Measurements from ENCODE around the gene EP400.

The EP400 gene

GRCh38 chr12:132014915-132015280 lies 65.2 kb downstream of the EP400 start:
- FAIRE-seq: no peak
- DNase-seq (ENCODE audit: insufficient read length, low spot score): no peak

- FAIRE-seq (no peak), DNase-seq (ENCODE audit: insufficient read length, low spot score) (no peak)
Observed at GRCh38 chr12:132015686-132016430, 66.1 kb downstream of the EP400 start.

DNA sequence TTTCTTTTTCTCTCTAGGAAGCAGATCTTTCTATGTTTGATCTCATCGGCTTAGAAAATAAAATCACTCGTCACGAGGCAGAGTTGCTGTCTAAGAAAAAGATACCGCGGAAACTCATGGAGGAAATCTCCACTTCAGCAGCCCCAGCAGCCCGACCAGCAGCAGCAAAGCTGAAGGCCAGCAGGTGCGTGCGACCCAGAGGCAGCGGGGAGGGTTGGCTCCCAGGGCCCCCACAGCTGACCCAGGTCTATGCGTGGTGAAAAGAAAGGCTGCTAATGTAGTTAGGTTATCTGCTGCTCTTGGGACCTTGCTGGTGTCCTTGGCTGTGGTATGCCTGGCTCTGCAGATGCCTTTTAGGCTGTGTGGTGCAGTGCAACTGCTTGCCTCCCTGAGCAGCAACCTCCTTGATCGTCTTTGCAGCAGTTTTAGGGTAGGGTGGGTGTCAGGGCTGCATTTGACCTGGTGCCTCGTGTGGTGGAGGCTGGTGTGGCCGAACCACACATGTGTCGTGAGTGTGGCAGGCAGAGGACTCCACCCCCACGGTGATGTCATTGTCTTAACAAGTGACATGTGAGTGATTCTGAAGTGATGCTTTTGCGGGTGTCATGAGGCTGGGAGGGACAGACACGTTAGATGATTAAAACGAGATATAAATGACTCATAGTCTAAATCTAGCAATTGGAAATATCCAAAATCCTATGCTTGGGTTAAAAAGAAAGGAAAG lies 68.6 kb downstream of the EP400 start:
- no peak for DNase-seq (ENCODE audit: insufficient read length, low spot score)
- FAIRE-seq: no peak

DNA sequence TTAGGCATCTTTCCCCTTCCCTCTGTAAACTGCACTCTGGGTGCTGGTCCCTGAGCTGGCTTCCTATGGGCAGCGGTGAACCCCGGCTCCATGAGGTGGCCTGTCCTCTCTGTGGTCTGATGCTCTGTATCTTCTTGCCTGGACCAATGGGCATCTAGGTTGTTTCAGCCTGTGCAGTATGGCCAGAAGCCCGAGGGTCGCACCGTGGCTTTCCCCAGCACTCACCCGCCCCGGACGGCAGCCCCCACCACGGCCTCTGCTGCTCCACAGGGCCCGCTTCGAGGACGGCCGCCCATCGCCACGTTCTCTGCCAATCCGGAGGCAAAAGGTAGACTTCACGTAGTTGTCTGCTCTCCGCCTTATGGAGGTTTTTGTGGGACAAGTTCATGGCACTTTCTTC lies 70.1 kb downstream of the EP400 start:
- FAIRE-seq (no peak), DNase-seq (ENCODE audit: insufficient read length, low spot score) (no peak)

GRCh38 chr12:132020292-132020691 lies 70.5 kb downstream of the EP400 start:
- DNase-seq (ENCODE audit: insufficient read length, low spot score): no peak
- FAIRE-seq: no peak

GRCh38 chr12:132021031-132021871 lies 71.5 kb downstream of the EP400 start:
- no peak for FAIRE-seq
- DNase-seq (ENCODE audit: insufficient read length, low spot score): no peak

DNA sequence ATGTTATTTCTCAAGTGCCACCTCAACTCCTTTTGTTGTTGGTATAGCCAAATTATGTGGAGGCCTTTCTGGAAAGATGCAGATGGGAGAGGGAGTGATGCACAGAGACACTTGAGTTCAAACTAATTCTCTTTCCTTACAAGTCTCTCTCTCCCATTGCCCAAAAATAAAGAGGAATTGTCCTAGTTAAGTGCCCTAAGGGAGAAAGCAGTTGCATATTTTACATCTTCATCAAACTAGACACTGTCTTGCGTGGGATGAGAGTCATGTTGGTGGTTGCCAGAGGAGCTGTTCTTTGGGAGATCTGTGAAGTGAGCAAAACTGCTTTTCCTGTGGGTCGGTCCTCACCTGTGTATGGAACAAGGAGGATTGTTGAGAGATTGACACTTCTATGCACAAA lies 72.2 kb downstream of the EP400 start:
- DNase-seq (ENCODE audit: insufficient read length, low spot score): no peak
- FAIRE-seq: no peak

DNA sequence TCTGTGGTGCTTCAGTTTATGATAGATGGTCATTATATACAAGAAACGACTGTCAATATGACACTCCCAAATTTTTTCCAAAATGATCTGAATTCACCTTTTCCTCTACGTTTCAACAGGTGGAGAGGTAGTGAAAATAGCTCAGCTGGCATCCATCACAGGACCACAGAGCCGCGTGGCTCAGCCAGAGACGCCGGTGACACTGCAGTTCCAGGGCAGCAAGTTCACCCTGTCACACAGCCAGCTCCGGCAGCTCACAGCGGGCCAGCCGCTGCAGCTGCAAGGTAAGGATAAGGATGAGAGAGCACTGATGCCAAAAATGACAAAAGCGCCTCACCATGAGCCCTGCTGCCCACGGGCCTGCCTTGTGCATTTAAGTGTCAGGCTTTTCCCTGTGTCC lies 73.9 kb downstream of the EP400 start:
- FAIRE-seq (no peak), DNase-seq (ENCODE audit: insufficient read length, low spot score) (no peak)

DNA sequence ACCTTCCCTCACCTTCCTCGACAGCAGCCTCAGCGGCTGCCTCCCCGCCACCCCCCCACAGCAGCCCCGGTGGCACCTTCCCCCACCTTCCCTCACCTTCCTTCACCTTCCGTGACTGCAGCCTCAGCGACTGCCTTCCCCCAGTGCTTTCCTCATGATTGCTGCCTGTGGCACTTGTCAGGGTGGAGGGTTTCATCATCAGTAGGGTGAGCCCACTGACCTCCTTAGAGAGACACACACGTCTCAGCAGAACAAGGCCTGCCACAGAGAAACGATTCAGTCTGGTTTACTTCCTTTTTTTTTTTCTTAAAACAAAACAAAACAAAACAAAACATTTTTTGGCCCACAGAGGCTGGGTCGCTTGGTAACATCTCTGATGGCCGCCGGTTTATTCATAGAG lies 75.0 kb downstream of the EP400 start:
- no peak for DNase-seq (ENCODE audit: insufficient read length, low spot score)
- FAIRE-seq: no peak

DNA sequence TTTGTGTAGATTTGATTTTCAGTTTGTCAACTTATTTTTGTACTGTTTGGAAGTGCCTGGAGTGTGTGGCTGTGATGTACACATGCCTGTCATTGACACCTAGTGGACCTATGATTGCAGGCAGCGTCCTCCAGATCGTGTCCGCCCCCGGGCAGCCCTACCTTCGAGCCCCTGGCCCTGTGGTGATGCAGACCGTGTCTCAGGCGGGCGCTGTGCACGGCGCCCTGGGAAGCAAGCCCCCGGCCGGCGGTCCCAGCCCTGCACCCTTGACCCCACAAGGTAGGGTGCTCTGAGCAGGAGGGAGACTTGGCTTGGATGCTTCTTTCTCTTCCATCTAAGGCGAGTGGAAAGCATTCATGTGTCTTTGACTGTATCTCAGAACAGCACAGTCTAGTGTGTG lies 75.8 kb downstream of the EP400 start:
- FAIRE-seq (no peak), DNase-seq (ENCODE audit: insufficient read length, low spot score) (no peak)

DNA sequence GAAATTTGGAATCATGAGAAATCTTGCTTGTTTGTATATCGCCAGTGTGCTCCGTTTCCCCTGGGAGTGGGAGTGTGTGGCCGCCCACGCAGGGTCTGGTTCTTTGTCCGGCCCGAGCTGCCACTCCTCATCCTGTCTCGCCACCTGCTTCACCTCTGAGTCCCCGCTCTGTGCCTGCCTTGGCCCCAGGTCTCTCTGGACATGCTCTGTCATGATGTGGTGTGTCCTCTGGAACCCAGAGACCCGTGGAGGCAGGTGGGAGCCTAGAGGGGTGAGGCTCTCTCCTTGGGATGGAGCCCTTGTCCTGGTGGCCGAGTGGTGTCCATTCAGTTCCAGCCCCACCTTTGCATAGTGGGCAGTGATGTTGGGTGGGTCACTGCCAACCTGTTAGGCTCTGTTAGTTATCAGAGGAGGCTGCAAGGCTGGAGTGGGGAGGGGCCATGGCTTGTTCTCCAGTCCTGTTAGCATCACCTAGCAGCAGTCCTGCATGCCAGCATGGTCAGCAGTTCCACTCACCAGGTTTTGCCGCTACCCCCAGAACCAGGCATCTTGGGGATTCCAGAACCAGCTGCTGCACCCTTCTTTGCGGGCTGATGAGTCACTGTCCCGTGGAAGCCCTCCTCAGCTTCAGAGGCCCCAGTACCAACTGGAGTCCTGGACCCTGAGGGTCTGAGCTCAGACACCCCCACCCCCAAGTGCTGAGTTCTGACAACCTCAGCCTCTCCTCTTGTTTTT lies 76.5 kb downstream of the EP400 start:
- DNase-seq (ENCODE audit: insufficient read length, low spot score): no peak
- FAIRE-seq: no peak

- FAIRE-seq: no peak
- DNase-seq (ENCODE audit: insufficient read length, low spot score): no peak
Observed at GRCh38 chr12:132026796-132027500, 77.2 kb downstream of the EP400 start.

- no peak for FAIRE-seq
- DNase-seq (ENCODE audit: insufficient read length, low spot score): no peak
Observed at GRCh38 chr12:132027636-132028035, 77.9 kb downstream of the EP400 start.

DNA sequence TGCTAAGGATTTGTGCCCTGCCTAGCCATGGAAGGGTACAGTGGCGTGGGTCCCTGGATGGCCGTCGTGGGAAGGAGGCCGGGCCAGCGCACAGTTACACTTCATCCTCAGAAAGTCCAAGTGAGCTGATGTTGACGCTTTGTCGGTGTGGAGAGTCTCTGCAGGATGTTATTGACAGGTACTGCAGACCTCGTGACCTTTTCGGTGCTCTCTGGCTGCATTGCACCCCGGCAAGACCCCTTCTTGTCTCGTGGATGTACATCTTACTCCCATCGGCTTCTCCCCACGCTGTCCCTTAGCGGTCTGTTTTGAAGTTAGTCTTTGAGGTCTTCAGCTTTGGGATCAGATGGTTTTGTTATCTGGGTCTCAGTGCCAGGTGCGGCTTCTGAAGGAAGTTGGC lies 78.4 kb downstream of the EP400 start:
- FAIRE-seq (no peak), DNase-seq (ENCODE audit: insufficient read length, low spot score) (no peak)

GRCh38 chr12:132029503-132030300 lies 80.0 kb downstream of the EP400 start:
- DNase-seq (ENCODE audit: insufficient read length, low spot score) (no peak), FAIRE-seq (no peak)

DNA sequence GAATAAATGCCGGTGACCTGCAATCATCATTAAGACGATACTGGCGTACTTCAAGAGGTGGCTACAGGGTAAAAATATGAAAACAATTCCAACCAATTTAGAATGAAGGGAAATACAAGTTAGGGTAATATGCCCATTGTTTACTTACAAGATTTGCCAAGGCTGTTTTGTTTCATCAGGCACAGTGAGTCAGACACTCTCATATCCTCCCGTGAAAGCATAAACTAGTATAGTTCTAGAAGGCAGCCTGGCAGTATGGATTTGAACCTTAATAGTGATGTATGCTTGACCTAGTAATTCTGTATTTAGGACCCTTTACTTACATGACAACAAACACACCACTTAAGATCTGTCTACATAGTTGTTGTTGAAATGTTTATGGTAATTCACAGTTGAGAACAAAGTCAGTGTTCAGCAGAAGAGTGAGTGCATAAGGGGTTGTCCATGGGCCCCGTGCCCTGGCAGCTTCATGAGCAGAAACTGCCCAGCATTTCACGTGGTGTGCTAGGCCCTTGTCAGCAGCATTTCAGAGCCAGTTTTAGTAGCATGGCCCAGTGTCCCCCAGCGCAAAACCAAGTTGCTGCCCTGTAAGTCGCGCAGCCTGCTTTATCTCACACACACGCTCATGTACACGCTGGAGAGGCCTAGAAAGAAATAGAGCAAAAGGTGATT lies 80.8 kb downstream of the EP400 start:
- peak; percentile 14 for FAIRE-seq
- DNase-seq (ENCODE audit: insufficient read length, low spot score): no peak

- FAIRE-seq: no peak
- no peak for DNase-seq (ENCODE audit: insufficient read length, low spot score)
Observed at GRCh38 chr12:132033627-132034026, 83.9 kb downstream of the EP400 start.

DNA sequence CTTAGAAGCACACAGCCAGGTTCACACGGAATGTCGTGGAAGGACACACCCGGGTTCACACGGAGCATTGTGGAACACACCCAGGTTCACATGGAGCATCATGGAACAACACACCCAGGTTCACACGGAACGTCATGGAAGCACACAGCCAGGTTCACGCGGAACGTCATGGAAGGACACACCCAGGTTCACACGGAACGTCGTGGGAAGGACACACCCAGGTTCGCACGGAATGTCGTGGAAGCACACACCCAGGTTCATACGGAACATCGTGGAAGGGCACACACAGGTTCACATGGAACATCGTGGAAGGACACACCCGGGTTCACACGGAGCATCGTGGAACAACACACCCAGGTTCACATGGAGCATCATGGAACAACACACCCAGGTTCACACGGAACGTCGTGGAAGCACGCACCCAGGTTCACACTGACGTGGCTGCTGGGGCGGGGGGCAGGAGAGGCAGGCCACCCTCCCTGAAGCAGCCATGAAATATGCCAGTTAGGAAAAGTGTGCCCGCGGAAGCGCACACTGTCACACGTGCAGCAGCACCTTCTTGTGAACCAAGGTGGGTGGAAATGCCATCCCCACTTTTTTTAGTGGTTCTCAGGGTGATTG lies 86.4 kb downstream of the EP400 start:
- no peak for FAIRE-seq
- no peak for DNase-seq (ENCODE audit: insufficient read length, low spot score)
